ENCODE results near the gene CD8A.
"Not testable (repeated sequence)": the region's sequence is repeated elsewhere in the genome, so short reads cannot be mapped to it uniquely, and the experiment has no call there.

CD8A gene

DNA sequence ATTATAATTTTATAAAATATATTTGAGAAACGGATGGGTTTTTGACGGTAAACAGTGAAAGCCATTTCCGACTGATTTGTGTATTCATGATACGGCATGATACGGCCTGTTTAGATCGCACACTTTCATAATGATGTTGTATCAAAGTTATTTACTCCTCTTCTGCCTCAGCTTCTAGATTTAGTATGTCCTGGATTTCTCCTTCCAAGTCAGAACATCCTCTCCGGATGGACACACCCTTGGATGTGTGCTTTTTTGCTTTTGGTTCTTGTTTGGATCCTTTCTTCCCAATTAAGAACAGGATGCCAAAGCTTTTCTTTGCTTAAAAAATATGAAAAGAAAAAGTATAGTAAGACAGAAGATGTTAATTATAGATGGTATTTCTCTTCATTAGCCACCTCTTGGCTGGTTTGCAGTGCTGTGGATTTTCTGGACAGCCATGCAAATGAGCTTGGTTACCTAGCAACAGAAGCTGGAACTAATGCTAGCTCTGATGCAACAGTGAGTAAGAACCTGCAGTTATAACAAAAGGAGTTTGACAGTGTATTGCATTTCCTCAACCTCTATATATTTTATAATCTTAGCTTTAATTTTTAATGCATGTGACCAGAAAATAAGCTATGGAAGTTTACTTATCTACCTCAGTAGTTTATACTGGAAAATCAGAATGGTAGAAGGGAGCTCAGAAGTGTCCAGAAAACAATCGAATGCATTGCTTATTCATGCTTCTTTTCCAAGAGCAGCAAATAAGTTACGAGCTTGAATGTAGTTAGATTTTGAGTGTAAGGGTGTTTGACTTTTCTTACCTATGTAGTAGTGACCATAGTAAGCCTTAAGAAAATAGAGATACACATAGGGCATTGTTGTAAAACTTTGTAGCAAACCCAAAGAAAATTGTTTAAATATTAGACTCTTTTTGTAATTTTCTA, 42.7 kb downstream of the CD8A start:
- DNase-seq: no peak
- H3K27me3 Mint-ChIP-seq: no peaks in the 10 kb centered on the region
- no peak overlapping the region for H3K4me3 Mint-ChIP-seq
- H3K27ac Mint-ChIP-seq: peak overlapping the region; percentile 69
- H3K36me3 Mint-ChIP-seq (ENCODE audit: low read depth): peaks cover 84% of the 10 kb centered on the region
- peaks cover 11% of the 10 kb centered on the region for H3K9me3 Mint-ChIP-seq
- peaks cover 54% of the 10 kb centered on the region for H3K4me1 Mint-ChIP-seq (ENCODE audit: low read depth)

DNA sequence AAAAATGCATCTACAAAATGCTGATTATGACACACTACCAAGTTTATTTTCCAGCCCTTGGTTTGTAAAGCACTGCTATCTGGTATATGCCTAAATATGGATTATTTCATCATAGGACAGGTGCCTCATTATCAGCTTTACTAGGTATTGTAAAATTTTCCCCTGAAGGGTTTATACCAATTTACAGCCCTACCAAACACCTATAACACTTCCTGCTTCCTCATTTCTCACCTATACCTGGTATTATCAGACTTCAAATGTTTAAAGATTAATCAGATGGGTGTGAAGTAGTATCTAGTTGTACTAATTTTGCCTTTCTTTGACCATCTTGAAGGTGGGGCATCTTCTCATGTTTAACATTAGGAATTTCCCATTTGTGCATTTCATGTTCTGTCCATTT, 43.8 kb downstream of the CD8A start:
- peak overlapping the region; percentile 56 for H3K27ac Mint-ChIP-seq
- H3K4me3 Mint-ChIP-seq: no peak overlapping the region
- peaks cover 57% of the 10 kb centered on the region for H3K4me1 Mint-ChIP-seq (ENCODE audit: low read depth)
- peaks cover 78% of the 10 kb centered on the region for H3K36me3 Mint-ChIP-seq (ENCODE audit: low read depth)
- H3K27me3 Mint-ChIP-seq: no peaks in the 10 kb centered on the region
- no peak for DNase-seq
- H3K9me3 Mint-ChIP-seq: peaks cover 11% of the 10 kb centered on the region

GRCh38 chr2:86744152-86744551, 46.6 kb downstream of the CD8A start:
- no peak overlapping the region for H3K27ac Mint-ChIP-seq
- no peaks in the 10 kb centered on the region for H3K27me3 Mint-ChIP-seq
- H3K36me3 Mint-ChIP-seq (ENCODE audit: low read depth): peaks cover 50% of the 10 kb centered on the region
- no peak for DNase-seq
- no peaks in the 10 kb centered on the region for H3K9me3 Mint-ChIP-seq
- H3K4me1 Mint-ChIP-seq (ENCODE audit: low read depth): peaks cover 46% of the 10 kb centered on the region
- no peak overlapping the region for H3K4me3 Mint-ChIP-seq

DNA sequence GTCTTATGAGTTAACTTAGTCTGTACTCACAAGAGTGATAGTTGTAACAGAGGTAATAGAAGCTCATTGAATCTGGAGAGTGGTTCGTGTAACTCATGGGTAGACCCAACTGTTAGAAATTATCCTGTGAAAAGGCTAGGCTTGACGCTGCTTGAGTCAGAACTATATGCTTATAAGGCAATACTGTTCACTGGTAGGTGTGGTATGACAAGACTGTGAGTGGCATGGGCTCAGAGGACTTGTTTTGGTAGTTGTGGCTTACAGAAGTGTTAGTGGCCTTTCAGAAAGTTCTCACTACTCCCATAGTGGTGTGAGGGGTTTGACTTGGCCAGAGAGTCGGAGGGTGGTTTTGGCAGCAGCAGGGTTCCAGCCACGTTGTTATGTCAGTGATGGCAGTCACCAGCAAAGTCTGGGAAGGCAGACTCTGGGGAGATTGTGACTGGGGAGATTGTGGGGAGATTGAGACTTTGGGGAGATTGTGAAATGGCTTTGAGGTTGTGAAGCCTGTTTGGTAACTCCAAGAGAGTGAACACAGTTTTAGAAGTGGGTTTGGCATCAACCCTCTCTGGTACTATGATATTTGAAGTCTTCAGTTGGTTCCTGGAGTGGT, 48.7 kb downstream of the CD8A start:
- Mint-ChIP-seq H3K36me3 (ENCODE audit: low read depth) (peaks cover 33% of the 10 kb centered on the region), H3K27ac (peak overlapping the region; percentile 61), H3K4me1 (ENCODE audit: low read depth) (peaks cover 30% of the 10 kb centered on the region)
- H3K27me3 Mint-ChIP-seq, H3K9me3 Mint-ChIP-seq, DNase-seq, H3K4me3 Mint-ChIP-seq: not testable (repeated sequence)

GRCh38 chr2:86739889-86740288, 50.8 kb downstream of the CD8A start:
- not testable (repeated sequence) for H3K9me3 Mint-ChIP-seq, DNase-seq, H3K27ac Mint-ChIP-seq, H3K4me3 Mint-ChIP-seq, H3K27me3 Mint-ChIP-seq
- Mint-ChIP-seq H3K36me3 (ENCODE audit: low read depth) (peaks cover 17% of the 10 kb centered on the region), H3K4me1 (ENCODE audit: low read depth) (peaks cover 15% of the 10 kb centered on the region)

DNA sequence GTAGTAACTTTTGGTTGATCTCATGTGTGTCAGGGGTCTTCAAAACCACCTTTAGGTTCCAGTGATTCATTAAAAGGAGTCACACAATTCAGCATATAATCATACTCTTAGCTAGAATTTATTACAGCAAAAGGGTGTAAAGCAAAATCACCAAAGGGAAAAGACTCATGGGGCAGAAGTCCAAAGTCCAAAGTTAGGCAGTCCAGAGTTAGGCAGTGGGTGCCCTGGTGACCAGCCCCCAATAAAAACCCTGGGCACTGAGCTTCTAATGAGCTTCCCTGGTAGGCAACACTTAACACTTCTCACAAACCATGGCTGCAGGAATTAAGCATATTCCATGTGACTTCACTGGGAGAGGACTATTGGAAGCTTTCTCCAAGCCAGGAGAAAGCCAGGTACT, 51.2 kb downstream of the CD8A start:
- Mint-ChIP-seq H3K36me3 (ENCODE audit: low read depth) (peaks cover 15% of the 10 kb centered on the region), H3K4me1 (ENCODE audit: low read depth) (peaks cover 13% of the 10 kb centered on the region)
- DNase-seq, H3K9me3 Mint-ChIP-seq, H3K4me3 Mint-ChIP-seq, H3K27ac Mint-ChIP-seq, H3K27me3 Mint-ChIP-seq: not testable (repeated sequence)

- H3K27me3 Mint-ChIP-seq; H3K4me3 Mint-ChIP-seq; DNase-seq; H3K36me3 Mint-ChIP-seq (ENCODE audit: low read depth); H3K4me1 Mint-ChIP-seq (ENCODE audit: low read depth); H3K9me3 Mint-ChIP-seq; H3K27ac Mint-ChIP-seq: not testable (repeated sequence)
Observed at GRCh38 chr2:86734896-86735295, 55.8 kb downstream of the CD8A start.

All from activated T-cell treated with anti-CD3 and anti-CD28 coated beads, Interleukin-2, amount 50 U/mL, for 24 hours (primary cell).